Activated naive CD4-positive, alpha-beta T cell treated with anti-CD3 and anti-CD28 coated beads for 36 hours (primary cell): ENCODE measurements around the gene DDX24. TPM values are rescaled to one million over a fixed set of nuclear protein-coding genes. Genes with fewer than 3 reads are reported as not detected.

Experiments used
- CTCF ChIA-PET: fragments of 350-600 bp; sonication (Branson Sonifier 250); formaldehyde crosslinking; loops from one replicate; lab custom pipeline; 2021; ENCODE audit warnings: antibody characterized with exemption; lab: Charles Lee
- DNase-seq: peaks from one replicate; pipeline ENCODE4 v3.0.0-alpha.2; 2020
- H3K27ac Mint-ChIP-seq: one replicate; pipeline ENCODE4 v1.8.0; 2021; ENCODE audit warnings: mild to moderate bottlenecking, mixed read lengths
- H3K27me3 Mint-ChIP-seq: one replicate; pipeline ENCODE4 v1.8.0; 2021; ENCODE audit warnings: low read depth, mixed read lengths
- H3K36me3 Mint-ChIP-seq: one replicate; pipeline ENCODE4 v1.8.0; 2021; ENCODE audit warnings: low read depth, mixed read lengths
- H3K4me1 Mint-ChIP-seq: one replicate; pipeline ENCODE4 v1.8.0; 2021; ENCODE audit warnings: low read depth, mixed read lengths
- H3K4me3 Mint-ChIP-seq: one replicate; pipeline ENCODE4 v1.8.0; 2021; ENCODE audit warnings: mild to moderate bottlenecking, moderate library complexity, mixed read lengths
- H3K9me3 Mint-ChIP-seq: one replicate; pipeline ENCODE4 v1.8.0; 2021; ENCODE audit warnings: mixed read lengths
- intact Hi-C: fragments of 100-400 bp; cut with micrococcal nuclease; formaldehyde crosslinking; loops from one replicate; pipeline ENCODE4 v1.15.1; 2023
- total RNA-seq, 2 experiments: library from RNA; stranded (reverse); gene quantifications; one replicate each; pipeline ENCODE4 v1.2.3, GENCODE V29; 2021

The DDX24 gene
- total RNA-seq, 2 experiments from 2014 or later, result 190 to 200 TPM

GRCh38 chr14:94025720-94026119 lies 55.3 kb downstream of the DDX24 start:
- CTCF ChIA-PET, result interaction anchor here (0.8 to 1.1 kb wide), 3 partner anchors 10 to 111 kb away, joined by 3 to 7 read pairs (median 3); no protein-coding TSS in a partner anchor
- no peak for DNase-seq
- no peak overlapping the region for H3K27ac Mint-ChIP-seq
- H3K9me3 Mint-ChIP-seq, result no peaks in the 10 kb centered on the region
- H3K4me3 Mint-ChIP-seq, result peak overlapping the region; percentile 68
- no peaks in the 10 kb centered on the region for H3K27me3 Mint-ChIP-seq
- H3K36me3 Mint-ChIP-seq, result no peaks in the 10 kb centered on the region
- H3K4me1 Mint-ChIP-seq, result peaks cover 34% of the 10 kb centered on the region
- intact Hi-C loops, result loop anchor here (1.0 to 2.0 kb wide), 4 partner anchors 49 to 149 kb away; partner anchors contain the start of genes ASB2, DDX24, IFI27L1 and IFI27L2

- Mint-ChIP-seq H3K4me3 (no peak overlapping the region), H3K36me3 (no peaks in the 10 kb centered on the region), H3K4me1 (peaks cover 34% of the 10 kb centered on the region), H3K9me3 (no peaks in the 10 kb centered on the region), H3K27me3 (no peaks in the 10 kb centered on the region), H3K27ac (no peak overlapping the region)
- DNase-seq, result no peak
- intact Hi-C loops, result no loop called here
- CTCF ChIA-PET, result interaction anchor here (0.8 to 1.3 kb wide), 4 partner anchors 16 to 112 kb away, joined by 3 to 4 read pairs (median 4); no protein-coding TSS in a partner anchor
These were observed 56.5 kb downstream of the DDX24 start for GRCh38 chr14:94024549-94024948.

- Mint-ChIP-seq H3K27me3 (no peaks in the 10 kb centered on the region), H3K36me3 (no peaks in the 10 kb centered on the region), H3K27ac (no peak overlapping the region), H3K4me1 (peaks cover 23% of the 10 kb centered on the region), H3K4me3 (no peak overlapping the region), H3K9me3 (no peaks in the 10 kb centered on the region)
- CTCF ChIA-PET, result interaction anchor here (0.7 to 1.9 kb wide), 5 partner anchors 13 to 114 kb away, joined by 3 to 9 read pairs (median 4); no protein-coding TSS in a partner anchor
- intact Hi-C loops, result no loop called here
- no peak for DNase-seq
These were observed 58.2 kb downstream of the DDX24 start for GRCh38 chr14:94022532-94023411.

GRCh38 chr14:94021416-94022157 lies 59.4 kb downstream of the DDX24 start:
- no peak overlapping the region for H3K27ac Mint-ChIP-seq
- no peaks in the 10 kb centered on the region for H3K36me3 Mint-ChIP-seq
- peaks cover 18% of the 10 kb centered on the region for H3K4me1 Mint-ChIP-seq
- no peak overlapping the region for H3K4me3 Mint-ChIP-seq
- CTCF ChIA-PET, result interaction anchor here (0.7 to 1.9 kb wide), 10 partner anchors 15 to 115 kb away, joined by 3 to 9 read pairs (median 4); no protein-coding TSS in a partner anchor
- H3K9me3 Mint-ChIP-seq, result no peaks in the 10 kb centered on the region
- no peak for DNase-seq
- intact Hi-C loops, result no loop called here
- H3K27me3 Mint-ChIP-seq, result no peaks in the 10 kb centered on the region

- Mint-ChIP-seq H3K4me1 (peaks cover 16% of the 10 kb centered on the region), H3K27me3 (no peaks in the 10 kb centered on the region), H3K27ac (no peak overlapping the region), H3K9me3 (no peaks in the 10 kb centered on the region), H3K36me3 (no peaks in the 10 kb centered on the region), H3K4me3 (no peak overlapping the region)
- intact Hi-C loops, result no loop called here
- DNase-seq, result no peak
- CTCF ChIA-PET, result interaction anchor here (0.6 to 1.8 kb wide), 9 partner anchors 16 to 201 kb away, joined by 3 to 6 read pairs (median 3); no protein-coding TSS in a partner anchor
These were observed 60.0 kb downstream of the DDX24 start for GRCh38 chr14:94021001-94021400.

- no peak for DNase-seq
- H3K9me3 Mint-ChIP-seq, result no peaks in the 10 kb centered on the region
- H3K27me3 Mint-ChIP-seq, result no peaks in the 10 kb centered on the region
- no peak overlapping the region for H3K4me3 Mint-ChIP-seq
- intact Hi-C loops, result no loop called here
- peaks cover 12% of the 10 kb centered on the region for H3K4me1 Mint-ChIP-seq
- H3K36me3 Mint-ChIP-seq, result no peaks in the 10 kb centered on the region
- H3K27ac Mint-ChIP-seq, result no peak overlapping the region
- CTCF ChIA-PET, result interaction anchor here (0.6 to 1.7 kb wide), 4 partner anchors 28 to 202 kb away, joined by 3 to 6 read pairs (median 4); no protein-coding TSS in a partner anchor
These were observed 60.7 kb downstream of the DDX24 start for GRCh38 chr14:94020267-94020666.

GRCh38 chr14:94019329-94019728 lies 61.7 kb downstream of the DDX24 start:
- no peaks in the 10 kb centered on the region for H3K9me3 Mint-ChIP-seq
- H3K27ac Mint-ChIP-seq, result no peak overlapping the region
- H3K4me3 Mint-ChIP-seq, result no peak overlapping the region
- CTCF ChIA-PET, result interaction anchor here (1.7 kb wide), 2 partner anchors 80 to 117 kb away, joined by 5 to 6 read pairs; no protein-coding TSS in a partner anchor
- no peaks in the 10 kb centered on the region for H3K27me3 Mint-ChIP-seq
- DNase-seq, result no peak
- intact Hi-C loops, result no loop called here
- H3K36me3 Mint-ChIP-seq, result no peaks in the 10 kb centered on the region
- H3K4me1 Mint-ChIP-seq, result peaks cover 12% of the 10 kb centered on the region

- intact Hi-C loops, result no loop called here
- DNase-seq, result no peak
- no peak overlapping the region for H3K27ac Mint-ChIP-seq
- H3K36me3 Mint-ChIP-seq, result no peaks in the 10 kb centered on the region
- H3K4me1 Mint-ChIP-seq, result peaks cover 12% of the 10 kb centered on the region
- no peaks in the 10 kb centered on the region for H3K27me3 Mint-ChIP-seq
- H3K9me3 Mint-ChIP-seq, result no peaks in the 10 kb centered on the region
- CTCF ChIA-PET, result interaction anchor here (1.2 to 1.5 kb wide), 2 partner anchors 13 to 79 kb away, joined by 4 read pairs; no protein-coding TSS in a partner anchor
- H3K4me3 Mint-ChIP-seq, result no peak overlapping the region
These were observed 62.7 kb downstream of the DDX24 start for GRCh38 chr14:94018308-94018707.

GRCh38 chr14:94016446-94016976 lies 64.5 kb downstream of the DDX24 start:
- Mint-ChIP-seq H3K4me3 (no peak overlapping the region), H3K27me3 (no peaks in the 10 kb centered on the region), H3K27ac (no peak overlapping the region), H3K4me1 (peaks cover 10% of the 10 kb centered on the region), H3K36me3 (no peaks in the 10 kb centered on the region), H3K9me3 (no peaks in the 10 kb centered on the region)
- intact Hi-C loops, result no loop called here
- CTCF ChIA-PET, result interaction anchor here (0.8 to 1.5 kb wide), 2 partner anchors 17 to 77 kb away, joined by 3 to 4 read pairs; no protein-coding TSS in a partner anchor
- DNase-seq, result no peak

GRCh38 chr14:94015223-94015622 lies 65.8 kb downstream of the DDX24 start:
- no peaks in the 10 kb centered on the region for H3K27me3 Mint-ChIP-seq
- H3K4me3 Mint-ChIP-seq, result no peak overlapping the region
- CTCF ChIA-PET, result interaction anchor here (1.3 to 1.4 kb wide), 2 partner anchors 14 to 75 kb away, joined by 3 to 4 read pairs; no protein-coding TSS in a partner anchor
- no peak for DNase-seq
- peaks cover 17% of the 10 kb centered on the region for H3K4me1 Mint-ChIP-seq
- no peaks in the 10 kb centered on the region for H3K36me3 Mint-ChIP-seq
- H3K27ac Mint-ChIP-seq, result no peak overlapping the region
- intact Hi-C loops, result no loop called here
- no peaks in the 10 kb centered on the region for H3K9me3 Mint-ChIP-seq

- intact Hi-C loops, result no loop called here
- DNase-seq, result no peak
- Mint-ChIP-seq H3K36me3 (no peaks in the 10 kb centered on the region), H3K9me3 (no peaks in the 10 kb centered on the region), H3K4me3 (no peak overlapping the region), H3K27ac (no peak overlapping the region), H3K27me3 (peaks cover 2% of the 10 kb centered on the region), H3K4me1 (peaks cover 24% of the 10 kb centered on the region)
- CTCF ChIA-PET, result interaction anchor here (0.7 to 1.9 kb wide), 5 partner anchors 10 to 431 kb away, joined by 3 to 7 read pairs (median 3); no protein-coding TSS in a partner anchor
These were observed 66.6 kb downstream of the DDX24 start for GRCh38 chr14:94014382-94014781.
